Peyer's patch (tissue), 4 donors: ENCODE data around the gene THRB.

Experiments used
- POLR2A ChIP-seq, 2 donors: fragments of 450-650 bp; IDR thresholded peaks; one replicate each; pipeline ENCODE4 v1.5.1; 2017; ENCODE audit warnings: antibody characterized with exemption in 2 of 2, mild to moderate bottlenecking in 2 of 2, moderate library complexity in 2 of 2
- TF ChIP-seq, protein P1 (sequence below), 6 experiments: fragments of 450-650 bp in 4 of 6; fragments of 200-600 bp in 2 of 6; sonication (generic) in 1 of 6; IDR thresholded peaks; one replicate each; pipeline ENCODE4 v1.5.1; 2017 to 2019; ENCODE audit warnings: antibody characterized with exemption in 6 of 6, mild to moderate bottlenecking in 3 of 6, moderate library complexity in 1 of 6

DNA sequence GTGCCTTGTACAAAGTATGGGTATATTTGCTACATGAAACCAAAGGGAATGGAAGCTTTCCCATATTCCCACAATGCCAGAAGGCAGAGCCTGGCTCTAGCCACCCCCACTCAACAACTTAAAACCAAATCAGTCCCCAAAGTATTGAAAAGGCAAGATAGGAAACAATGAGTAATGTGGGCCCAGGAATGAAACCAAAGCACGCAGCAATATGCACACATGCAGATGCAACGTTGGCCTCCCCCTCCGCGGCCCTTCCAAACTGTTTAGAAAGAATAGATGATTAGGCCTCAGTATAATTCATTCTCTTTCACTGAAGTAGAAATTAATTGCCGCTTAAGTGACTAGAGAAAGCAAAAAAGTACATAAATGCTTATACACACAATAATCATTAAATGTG is 59.1 kb downstream of the THRB start:
- TF ChIP-seq, protein P1, sequence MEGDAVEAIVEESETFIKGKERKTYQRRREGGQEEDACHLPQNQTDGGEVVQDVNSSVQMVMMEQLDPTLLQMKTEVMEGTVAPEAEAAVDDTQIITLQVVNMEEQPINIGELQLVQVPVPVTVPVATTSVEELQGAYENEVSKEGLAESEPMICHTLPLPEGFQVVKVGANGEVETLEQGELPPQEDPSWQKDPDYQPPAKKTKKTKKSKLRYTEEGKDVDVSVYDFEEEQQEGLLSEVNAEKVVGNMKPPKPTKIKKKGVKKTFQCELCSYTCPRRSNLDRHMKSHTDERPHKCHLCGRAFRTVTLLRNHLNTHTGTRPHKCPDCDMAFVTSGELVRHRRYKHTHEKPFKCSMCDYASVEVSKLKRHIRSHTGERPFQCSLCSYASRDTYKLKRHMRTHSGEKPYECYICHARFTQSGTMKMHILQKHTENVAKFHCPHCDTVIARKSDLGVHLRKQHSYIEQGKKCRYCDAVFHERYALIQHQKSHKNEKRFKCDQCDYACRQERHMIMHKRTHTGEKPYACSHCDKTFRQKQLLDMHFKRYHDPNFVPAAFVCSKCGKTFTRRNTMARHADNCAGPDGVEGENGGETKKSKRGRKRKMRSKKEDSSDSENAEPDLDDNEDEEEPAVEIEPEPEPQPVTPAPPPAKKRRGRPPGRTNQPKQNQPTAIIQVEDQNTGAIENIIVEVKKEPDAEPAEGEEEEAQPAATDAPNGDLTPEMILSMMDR (IDR thresholded peaks at IDR 0.05): no peak
- TF ChIP-seq POLR2A (IDR thresholded peaks at IDR 0.05): no peak
